Measurements from ENCODE around the gene RAB42. TPM values are rescaled to one million over a fixed set of nuclear protein-coding genes. Genes with fewer than 3 reads are reported as not detected.
"Not testable (repeated sequence)": the region's sequence is repeated elsewhere in the genome, so short reads cannot be mapped to it uniquely, and the experiment has no call there.

Gene RAB42
- total RNA-seq, 4 donors from 2014 or later = 0.21 to 2.5 (median 0.83) TPM; not detected in 1

GRCh38 chr1:28595412-28596191 is 3.5 kb downstream of the RAB42 start:
- no peak overlapping the region for H3K27ac ChIP-seq
- H3K4me3 ChIP-seq = no peak overlapping the region
- no peak for DNase-seq
- no peaks in the 10 kb centered on the region for H3K9me3 ChIP-seq
- intact Hi-C loops (cut with DNase I) = no loop called here
- TF ChIP-seq POLR2A (IDR thresholded peaks at IDR 0.05) (no peak), CTCF (IDR thresholded peaks at IDR 0.05) (no peak)
- H3K27me3 ChIP-seq = no peaks in the 10 kb centered on the region
- H3K4me1 ChIP-seq = peaks cover 0 to 20% (median 6%) of the 10 kb centered on the region in 3 donors
- peaks cover 0 to 6% (median 0%) of the 10 kb centered on the region in 3 donors for H3K36me3 ChIP-seq
- 85 to 90% methylated on average over 6 to 10 of the region's 10 CpGs for WGBS, 2 donors

GRCh38 chr1:28596276-28596675 is 4.2 kb downstream of the RAB42 start:
- not testable (repeated sequence) for DNase-seq
- 93 to 95% methylated on average over 11 of the region's 11 CpGs for WGBS, 2 donors

GRCh38 chr1:28601696-28602095 is 9.6 kb downstream of the RAB42 start:
- intact Hi-C loops (cut with DNase I) = loop anchor here (5.0 to 10.0 kb wide), 2 partner anchors 79 to 197 kb away; no protein-coding TSS in a partner anchor
- 50 to 58% methylated on average over 2 to 3 of the region's 3 CpGs for WGBS, 2 donors
- Histone ChIP-seq H3K36me3 (peaks cover 16 to 54% (median 22%) of the 10 kb centered on the region in 3 donors), H3K27me3 (no peaks in the 10 kb centered on the region), H3K4me3 (no peak overlapping the region), H3K27ac (peak overlapping the region in 1 of 4 donors; percentile 60), H3K9me3 (no peaks in the 10 kb centered on the region), H3K4me1 (peaks cover 0 to 15% (median 5%) of the 10 kb centered on the region in 3 donors)
- no peak for TF ChIP-seq CTCF (IDR thresholded peaks at IDR 0.05)
- no peak for TF ChIP-seq POLR2A (IDR thresholded peaks at IDR 0.05)
- no peak for DNase-seq

More at GRCh38 chr1:28596276-28596675, 4.2 kb downstream of the RAB42 start:
- H3K9me3 ChIP-seq; intact Hi-C loops (cut with DNase I); H3K4me3 ChIP-seq; H3K27ac ChIP-seq; H3K27me3 ChIP-seq; H3K36me3 ChIP-seq: not testable (repeated sequence)
- peaks cover 0 to 21% (median 6%) of the 10 kb centered on the region in 3 donors for H3K4me1 ChIP-seq

GRCh38 chr1:28602536-28603439 is 10.7 kb downstream of the RAB42 start:
- H3K36me3 ChIP-seq = peaks cover 16 to 65% (median 22%) of the 10 kb centered on the region in 3 donors

More at GRCh38 chr1:28602536-28603439, 10.7 kb downstream of the RAB42 start:
- H3K27ac ChIP-seq = no peak overlapping the region
- peaks cover 0 to 15% (median 5%) of the 10 kb centered on the region in 3 donors for H3K4me1 ChIP-seq
- no peak overlapping the region for H3K4me3 ChIP-seq
- no peak for TF ChIP-seq POLR2A (IDR thresholded peaks at IDR 0.05)
- peak; percentile 37 to 72 (median 64) for TF ChIP-seq CTCF (IDR thresholded peaks at IDR 0.05)
- 66 to 67% methylated on average over 13 to 14 of the region's 15 CpGs for WGBS, 2 donors
- H3K9me3 ChIP-seq = no peaks in the 10 kb centered on the region
- DNase-seq = no peak
- intact Hi-C loops (cut with DNase I) = loop anchor here (5.0 to 10.0 kb wide), 2 partner anchors 80 to 198 kb away; no protein-coding TSS in a partner anchor
- H3K27me3 ChIP-seq = no peaks in the 10 kb centered on the region

Measured in esophagus squamous epithelium (tissue), 5 donors.